Neural progenitor cell (in vitro differentiated cells): ENCODE measurements around the gene FBXO17. TPM values are rescaled to one million over a fixed set of nuclear protein-coding genes. Genes with fewer than 3 reads are reported as not detected.

Experiments
- DNase-seq: peaks from one replicate; pipeline ENCODE4 v3.0.0-alpha.2; 2016; ENCODE audit warnings: low spot score
- H2AFZ ChIP-seq: fragments of 200-600 bp; sonication (generic); replicated peaks from 2 replicates; pipeline ENCODE4 v1.6.1; 2016; ENCODE audit warnings: antibody characterized with exemption
- H3F3A ChIP-seq: fragments of 200-600 bp; sonication (generic); 2 replicates; pipeline ENCODE4 v1.6.1; 2016; ENCODE audit warnings: antibody characterized with exemption, low read depth
- H3K27ac ChIP-seq: fragments of 200-600 bp; sonication (generic); 2 replicates; pipeline ENCODE4 v1.5.1; 2016; ENCODE audit warnings: mild to moderate bottlenecking
- H3K27me3 ChIP-seq: fragments of 200-600 bp; sonication (generic); 2 replicates; pipeline ENCODE4 v1.6.1; 2016; ENCODE audit warnings: mild to moderate bottlenecking, moderate library complexity
- H3K36me3 ChIP-seq: fragments of 200-600 bp; sonication (generic); 2 replicates; pipeline ENCODE4 v1.5.1; 2016
- H3K4me1 ChIP-seq: fragments of 200-600 bp; sonication (generic); 2 replicates; pipeline ENCODE4 v1.6.1; 2016; ENCODE audit warnings: mixed run types
- H3K4me2 ChIP-seq: fragments of 200-600 bp; sonication (generic); 2 replicates; pipeline ENCODE4 v1.6.1; 2016
- H3K4me3 ChIP-seq: fragments of 200-600 bp; sonication (generic); 2 replicates; pipeline ENCODE4 v1.5.1; 2016
- H3K79me2 ChIP-seq: fragments of 200-600 bp; sonication (generic); 2 replicates; pipeline ENCODE4 v1.6.1; 2016; ENCODE audit warnings: low read depth
- H3K9ac ChIP-seq: fragments of 200-600 bp; sonication (generic); 2 replicates; pipeline ENCODE4 v1.6.1; 2016
- H3K9me3 ChIP-seq: fragments of 200-600 bp; sonication (generic); 2 replicates; pipeline ENCODE4 v1.5.1; 2016; ENCODE audit warnings: low read depth
- H4K20me1 ChIP-seq: fragments of 200-600 bp; sonication (generic); 2 replicates; pipeline ENCODE4 v1.6.1; 2016; ENCODE audit warnings: low read depth
- H3K27ac Mint-ChIP-seq: 3 replicates; pipeline ENCODE4 v1.8.0; 2021; ENCODE audit warnings: mixed read lengths
- H3K27me3 Mint-ChIP-seq: 2 replicates; pipeline ENCODE4 v1.8.0; 2022; ENCODE audit warnings: low read depth, mild to moderate bottlenecking, inconsistent platforms, moderate library complexity, mixed read lengths; ENCODE audit not compliant: insufficient read depth
- H3K36me3 Mint-ChIP-seq: 3 replicates; pipeline ENCODE4 v1.8.0; 2021; ENCODE audit warnings: mixed read lengths
- H3K4me1 Mint-ChIP-seq: 3 replicates; pipeline ENCODE4 v1.8.0; 2021; ENCODE audit warnings: mixed read lengths
- H3K4me3 Mint-ChIP-seq: 3 replicates; pipeline ENCODE4 v1.8.0; 2021; ENCODE audit warnings: mild to moderate bottlenecking, moderate library complexity, mixed read lengths
- H3K9me3 Mint-ChIP-seq: 3 replicates; pipeline ENCODE4 v1.8.0; 2020; ENCODE audit warnings: mixed read lengths
- EZH2 ChIP-seq: fragments of 200-600 bp; sonication (generic); IDR thresholded peaks from 2 replicates; pipeline ENCODE4 v1.6.1; 2017; ENCODE audit warnings: antibody characterized with exemption, mild to moderate bottlenecking, moderate library complexity
- EZH2phosphoT487 ChIP-seq: fragments of 200-600 bp; sonication (generic); IDR thresholded peaks from 2 replicates; pipeline ENCODE4 v1.6.1; 2017; ENCODE audit warnings: antibody characterized with exemption
- total RNA-seq: library from RNA; depleted of rRNA; stranded (reverse); fragments of >200 nt; gene quantifications from 2 replicates; pipeline ENCODE4 v1.2.3, GENCODE V29; 2015; ENCODE audit warnings: low replicate concordance
- TF ChIP-seq, protein P1 (sequence below): fragments of 200-600 bp; sonication (generic); IDR thresholded peaks from 2 replicates; pipeline ENCODE4 v1.5.1; 2017; ENCODE audit warnings: antibody characterized with exemption, mild to moderate bottlenecking

Gene FBXO17
- total RNA-seq, 1 donor from 2014 or later = 8.3 TPM

- no peak overlapping the region for H3K4me3 ChIP-seq
- Mint-ChIP-seq H3K4me3 (no peak overlapping the region), H3K9me3 (no peaks in the 10 kb centered on the region), H3K4me1 (peaks cover 10% of the 10 kb centered on the region), H3K27me3 (no peaks in the 10 kb centered on the region), H3K36me3 (peaks cover 4% of the 10 kb centered on the region), H3K27ac (no peak overlapping the region)
- H3K9me3 ChIP-seq = no peaks in the 10 kb centered on the region
- TF ChIP-seq EZH2 (no peak), EZH2phosphoT487 (no peak)
- TF ChIP-seq, protein P1, sequence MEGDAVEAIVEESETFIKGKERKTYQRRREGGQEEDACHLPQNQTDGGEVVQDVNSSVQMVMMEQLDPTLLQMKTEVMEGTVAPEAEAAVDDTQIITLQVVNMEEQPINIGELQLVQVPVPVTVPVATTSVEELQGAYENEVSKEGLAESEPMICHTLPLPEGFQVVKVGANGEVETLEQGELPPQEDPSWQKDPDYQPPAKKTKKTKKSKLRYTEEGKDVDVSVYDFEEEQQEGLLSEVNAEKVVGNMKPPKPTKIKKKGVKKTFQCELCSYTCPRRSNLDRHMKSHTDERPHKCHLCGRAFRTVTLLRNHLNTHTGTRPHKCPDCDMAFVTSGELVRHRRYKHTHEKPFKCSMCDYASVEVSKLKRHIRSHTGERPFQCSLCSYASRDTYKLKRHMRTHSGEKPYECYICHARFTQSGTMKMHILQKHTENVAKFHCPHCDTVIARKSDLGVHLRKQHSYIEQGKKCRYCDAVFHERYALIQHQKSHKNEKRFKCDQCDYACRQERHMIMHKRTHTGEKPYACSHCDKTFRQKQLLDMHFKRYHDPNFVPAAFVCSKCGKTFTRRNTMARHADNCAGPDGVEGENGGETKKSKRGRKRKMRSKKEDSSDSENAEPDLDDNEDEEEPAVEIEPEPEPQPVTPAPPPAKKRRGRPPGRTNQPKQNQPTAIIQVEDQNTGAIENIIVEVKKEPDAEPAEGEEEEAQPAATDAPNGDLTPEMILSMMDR = no peak
- H3K9ac ChIP-seq = no peak overlapping the region
- H3F3A ChIP-seq = peaks cover 3% of the 10 kb centered on the region
- H3K79me2 ChIP-seq = no peaks in the 10 kb centered on the region
- no peaks in the 10 kb centered on the region for H3K36me3 ChIP-seq
- no peaks in the 10 kb centered on the region for H3K27me3 ChIP-seq
- H2AFZ ChIP-seq = no peak overlapping the region
- DNase-seq = no peak
- H3K4me2 ChIP-seq = no peak overlapping the region
- no peaks in the 10 kb centered on the region for H3K4me1 ChIP-seq
- H3K27ac ChIP-seq = no peak overlapping the region
- no peaks in the 10 kb centered on the region for H4K20me1 ChIP-seq
These were observed 10.8 kb downstream of the FBXO17 start for GRCh38 chr19:38964738-38965137.

DNA sequence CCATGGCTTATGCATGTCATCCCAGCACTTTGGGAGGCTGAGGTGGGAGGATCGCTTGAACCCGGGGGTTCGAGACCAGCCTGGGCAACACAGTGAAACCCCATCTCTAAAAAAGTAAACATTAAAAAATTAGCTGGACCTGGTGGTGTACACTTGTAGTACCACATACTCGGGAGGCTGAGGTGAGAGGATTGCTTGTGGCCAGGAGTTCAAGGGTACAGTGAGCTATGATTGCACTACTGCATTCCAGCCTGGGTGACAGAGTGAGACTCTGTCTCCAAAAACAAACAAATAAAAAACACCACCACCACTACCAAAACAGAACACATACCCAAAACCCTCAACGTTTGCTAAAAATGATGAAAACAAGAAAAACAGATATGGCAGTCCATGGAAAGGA is 15.9 kb downstream of the FBXO17 start:
- Histone ChIP-seq H3K9ac (no peak overlapping the region), H3K27me3 (no peaks in the 10 kb centered on the region), H4K20me1 (no peaks in the 10 kb centered on the region), H3K4me3 (no peak overlapping the region), H3K4me1 (no peaks in the 10 kb centered on the region), H3K36me3 (no peaks in the 10 kb centered on the region), H3K27ac (no peak overlapping the region), H3F3A (peaks cover 3% of the 10 kb centered on the region), H3K79me2 (no peaks in the 10 kb centered on the region), H3K9me3 (no peaks in the 10 kb centered on the region), H3K4me2 (no peak overlapping the region), H2AFZ (no peak overlapping the region)
- Mint-ChIP-seq H3K36me3 (peaks cover 1% of the 10 kb centered on the region), H3K9me3 (no peaks in the 10 kb centered on the region), H3K27ac (no peak overlapping the region), H3K4me3 (no peak overlapping the region), H3K4me1 (peaks cover 10% of the 10 kb centered on the region), H3K27me3 (peaks cover 2% of the 10 kb centered on the region)
- TF ChIP-seq EZH2phosphoT487 (no peak), EZH2 (no peak)
- TF ChIP-seq, protein P1 = no peak
- no peak for DNase-seq

DNA sequence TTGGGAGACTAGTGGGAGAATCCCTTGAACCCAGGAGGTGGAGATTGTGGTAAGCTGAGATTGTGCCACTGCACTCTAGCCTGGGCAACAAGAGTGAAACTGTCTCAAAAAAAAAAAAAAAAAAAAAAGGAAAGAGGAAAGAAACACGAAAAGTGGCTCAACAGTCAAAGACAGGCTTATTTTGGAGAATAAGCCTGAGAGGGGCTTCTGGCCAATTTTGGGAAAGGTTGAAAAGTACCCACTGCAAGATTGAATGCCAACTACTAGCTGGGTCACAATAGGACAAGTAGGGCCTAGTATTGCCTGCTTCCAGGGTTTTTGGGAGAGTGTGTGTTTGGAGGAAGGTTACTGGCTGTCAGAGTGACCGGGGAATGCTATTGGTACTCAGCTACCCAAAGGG is 17.2 kb downstream of the FBXO17 start:
- H3K36me3 ChIP-seq = no peaks in the 10 kb centered on the region
- DNase-seq = no peak
- no peak for TF ChIP-seq EZH2phosphoT487
- TF ChIP-seq, protein P1 = no peak
- TF ChIP-seq EZH2 = no peak
- no peak overlapping the region for H3K4me2 ChIP-seq
- peaks cover 1% of the 10 kb centered on the region for H3K36me3 Mint-ChIP-seq
- no peaks in the 10 kb centered on the region for H3K9me3 Mint-ChIP-seq
- H3K27me3 Mint-ChIP-seq = peaks cover 2% of the 10 kb centered on the region
- H3K4me3 ChIP-seq = no peak overlapping the region
- H3K79me2 ChIP-seq = no peaks in the 10 kb centered on the region
- peaks cover 10% of the 10 kb centered on the region for H3K4me1 Mint-ChIP-seq
- no peak overlapping the region for H2AFZ ChIP-seq
- H3K4me3 Mint-ChIP-seq = no peak overlapping the region
- H3F3A ChIP-seq = peaks cover 3% of the 10 kb centered on the region
- H3K27me3 ChIP-seq = no peaks in the 10 kb centered on the region
- H3K4me1 ChIP-seq = no peaks in the 10 kb centered on the region
- H4K20me1 ChIP-seq = no peaks in the 10 kb centered on the region
- no peak overlapping the region for H3K9ac ChIP-seq
- no peak overlapping the region for H3K27ac Mint-ChIP-seq
- no peaks in the 10 kb centered on the region for H3K9me3 ChIP-seq
- H3K27ac ChIP-seq = no peak overlapping the region

DNA sequence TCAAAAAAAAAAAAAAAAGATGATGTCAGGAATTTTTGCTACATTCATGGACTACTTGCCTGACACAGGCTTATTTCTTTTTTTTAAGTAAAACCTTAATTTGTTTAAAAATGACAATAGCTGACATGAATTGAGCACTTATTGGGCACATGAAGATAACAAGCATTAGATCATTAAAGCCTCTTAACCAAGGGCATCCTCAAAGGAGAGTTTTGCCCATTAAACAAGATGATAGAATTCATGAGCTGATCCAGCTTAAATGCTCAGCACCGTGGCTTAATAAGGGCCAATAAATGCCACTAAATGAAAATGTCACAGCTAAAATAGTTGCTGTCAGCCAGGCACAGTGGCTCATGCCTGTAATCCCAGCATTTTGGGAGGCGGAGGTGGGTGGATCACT is 19.3 kb downstream of the FBXO17 start:
- no peaks in the 10 kb centered on the region for H3K36me3 ChIP-seq
- H3K79me2 ChIP-seq = no peaks in the 10 kb centered on the region
- no peak overlapping the region for H3K4me2 ChIP-seq
- H3K4me3 Mint-ChIP-seq = no peak overlapping the region
- H3K36me3 Mint-ChIP-seq = peaks cover 1% of the 10 kb centered on the region
- no peaks in the 10 kb centered on the region for H3F3A ChIP-seq
- no peaks in the 10 kb centered on the region for H3K27me3 ChIP-seq
- no peak overlapping the region for H3K27ac ChIP-seq
- H3K9me3 ChIP-seq = no peaks in the 10 kb centered on the region
- peaks cover 4% of the 10 kb centered on the region for H3K27me3 Mint-ChIP-seq
- DNase-seq = no peak
- H3K4me1 Mint-ChIP-seq = peaks cover 3% of the 10 kb centered on the region
- H3K9ac ChIP-seq = no peak overlapping the region
- peaks cover 4% of the 10 kb centered on the region for H4K20me1 ChIP-seq
- no peak overlapping the region for H2AFZ ChIP-seq
- H3K9me3 Mint-ChIP-seq = no peaks in the 10 kb centered on the region
- H3K4me3 ChIP-seq = no peak overlapping the region
- H3K4me1 ChIP-seq = no peaks in the 10 kb centered on the region
- H3K27ac Mint-ChIP-seq = no peak overlapping the region
- TF ChIP-seq, protein P1 = no peak
- TF ChIP-seq EZH2phosphoT487 (no peak), EZH2 (no peak)
